Adipose tissue (tissue), 3 donors: Measurements from ENCODE around the gene CTPS2. TPM values are rescaled to one million over a fixed set of nuclear protein-coding genes. Genes with fewer than 3 reads are reported as not detected.

Source experiments
- polyA plus RNA-seq, 3 donors: library from polyadenylated mRNA; stranded (reverse); fragments of 200-250 nt; gene quantifications; one replicate each; pipeline ENCODE4 v1.2.3, GENCODE V29; 2013
- donor health status: healthy with polysubstance abuse.
- donor health status: Bipolar disorder and iron deficiency.
- donor health status: healthy.

Gene CTPS2
- polyA plus RNA-seq, 3 donors: 4.3 to 6.7 (median 5.4) TPM

Other genes starting within 250 kb of the CTPS2 start
- gene S100G, start 62.5 kb downstream of the CTPS2 start, polyA plus RNA-seq: under 1 TPM in 1 of 3 donors, not detected in 2; 0.41 TPM
- 10 to 100 TPM in 2 of 3 donors, 1 to 10 TPM in 1; 5.7 to 17.0 (median 13.6) TPM for gene SYAP1, start 6.9 kb upstream of the CTPS2 start, polyA plus RNA-seq
- gene TXLNG, start 73.8 kb upstream of the CTPS2 start, polyA plus RNA-seq: 10 to 100 TPM in 2 of 3 donors, 1 to 10 TPM in 1; 5.0 to 19.2 (median 11.0) TPM
- 10 to 100 TPM; 46.0 to 63.5 (median 55.4) TPM for gene RBBP7, start 157.7 kb upstream of the CTPS2 start, polyA plus RNA-seq
- gene REPS2, start 234.0 kb upstream of the CTPS2 start, polyA plus RNA-seq: 10 to 100 TPM in 1 of 3 donors, 1 to 10 TPM in 2; 1.7 to 15.1 (median 9.1) TPM